CD4-positive, alpha-beta T cell (primary cell): Measurements from ENCODE around the gene FFAR1. TPM values are rescaled to one million over a fixed set of nuclear protein-coding genes. Genes with fewer than 3 reads are reported as not detected.
"Not testable (repeated sequence)": the region's sequence is repeated elsewhere in the genome, so short reads cannot be mapped to it uniquely, and the experiment has no call there.

ENCODE experiments used
- ATAC-seq: fragments of 200-7000 bp; cut with Tn5 transposase; one replicate; pipeline ENCODE4 v1.10.0; 2022; ENCODE audit warnings: mild to moderate bottlenecking; ENCODE audit not compliant: poor library complexity
- CTCF ChIA-PET: fragments of 350-600 bp; sonication (Branson Sonifier 250); formaldehyde crosslinking; loops from one replicate; lab custom pipeline; 2021; ENCODE audit warnings: antibody characterized with exemption, inconsistent platforms; lab: Charles Lee
- POLR2A ChIA-PET: fragments of 350-600 bp; sonication (Branson Sonifier 250); formaldehyde crosslinking; loops from one replicate; lab custom pipeline; 2021; ENCODE audit warnings: antibody characterized with exemption, inconsistent platforms; lab: Charles Lee
- DNase-seq, 14 experiments: peaks; one replicate each; pipeline ENCODE4 v3.0.0-alpha.2; 2013 to 2020; ENCODE audit warnings: mixed read lengths in 2 of 14
- H3K27ac ChIP-seq, 2 donors: one replicate each; pipeline versions ENCODE4 v1.5.1 to v1.7.0; 2013; ENCODE audit warnings: low read length in 2 of 2, low read depth in 1 of 2, mild to moderate bottlenecking in 1 of 2
- H3K27me3 ChIP-seq, 2 experiments: 1 replicate in 1 of 2; 2 replicates in 1 of 2; pipeline versions ENCODE4 v1.6.1 to v1.7.0; 2013; ENCODE audit warnings: low read length in 2 of 2, control low read depth in 1 of 2, mild to moderate bottlenecking in 1 of 2, moderate library complexity in 1 of 2; ENCODE audit not compliant: insufficient read depth in 2 of 2, control insufficient read depth in 1 of 2
- H3K36me3 ChIP-seq: one replicate; pipeline ENCODE4 v1.6.1; 2013; ENCODE audit warnings: low read length, control low read depth; ENCODE audit not compliant: insufficient read depth
- H3K4me1 ChIP-seq: one replicate; pipeline ENCODE4 v1.6.1; 2013; ENCODE audit warnings: low read length, control low read depth; ENCODE audit not compliant: insufficient read depth
- H3K4me3 ChIP-seq: one replicate; pipeline ENCODE4 v1.5.1; 2013; ENCODE audit warnings: mild to moderate bottlenecking, low read length, moderate library complexity
- H3K9me3 ChIP-seq, 2 experiments: 1 replicate in 1 of 2; 2 replicates in 1 of 2; pipeline versions ENCODE4 v1.6.1 to v1.7.0; 2013; ENCODE audit warnings: low read length in 2 of 2, mild to moderate bottlenecking in 2 of 2, control low read depth in 1 of 2, moderate library complexity in 1 of 2; ENCODE audit not compliant: control insufficient read depth in 1 of 2, insufficient read depth in 1 of 2
- H3K27ac Mint-ChIP-seq: one replicate; pipeline ENCODE4 v1.8.0; 2020; ENCODE audit warnings: mixed read lengths
- H3K27me3 Mint-ChIP-seq: one replicate; pipeline ENCODE4 v1.8.0; 2021; ENCODE audit warnings: mixed read lengths
- H3K36me3 Mint-ChIP-seq: one replicate; pipeline ENCODE4 v1.8.0; 2021; ENCODE audit warnings: low read depth, mixed read lengths
- H3K4me1 Mint-ChIP-seq: one replicate; pipeline ENCODE4 v1.8.0; 2021; ENCODE audit warnings: low read depth, mixed read lengths
- H3K4me3 Mint-ChIP-seq: one replicate; pipeline ENCODE4 v1.8.0; 2020; ENCODE audit warnings: mild to moderate bottlenecking, mixed read lengths
- H3K9me3 Mint-ChIP-seq: one replicate; pipeline ENCODE4 v1.8.0; 2020; ENCODE audit warnings: mixed read lengths
- CTCF ChIP-seq: fragments of 200-600 bp; IDR thresholded peaks from one replicate; pipeline ENCODE4 v1.8.0; 2022; ENCODE audit warnings: antibody characterized with exemption, mild to moderate bottlenecking
- intact Hi-C, 2 experiments: fragments of 100-400 bp; cut with DNase I in 1 of 2; cut with micrococcal nuclease in 1 of 2; formaldehyde crosslinking; loops; one replicate each; pipeline versions ENCODE4 v1.15.1 to v1.9.0; 2023 to 2025; cut with DNase I, micrococcal nuclease
- total RNA-seq, 174 experiments: library from RNA in 2 of 174; stranded (reverse) in 2 of 174; gene quantifications; one replicate each; pipeline ENCODE4 v1.2.3 and lab custom pipeline; 2021 to 2026

The FFAR1 gene
- total RNA-seq, 2 experiments from 2014 or later, result not detected

DNA sequence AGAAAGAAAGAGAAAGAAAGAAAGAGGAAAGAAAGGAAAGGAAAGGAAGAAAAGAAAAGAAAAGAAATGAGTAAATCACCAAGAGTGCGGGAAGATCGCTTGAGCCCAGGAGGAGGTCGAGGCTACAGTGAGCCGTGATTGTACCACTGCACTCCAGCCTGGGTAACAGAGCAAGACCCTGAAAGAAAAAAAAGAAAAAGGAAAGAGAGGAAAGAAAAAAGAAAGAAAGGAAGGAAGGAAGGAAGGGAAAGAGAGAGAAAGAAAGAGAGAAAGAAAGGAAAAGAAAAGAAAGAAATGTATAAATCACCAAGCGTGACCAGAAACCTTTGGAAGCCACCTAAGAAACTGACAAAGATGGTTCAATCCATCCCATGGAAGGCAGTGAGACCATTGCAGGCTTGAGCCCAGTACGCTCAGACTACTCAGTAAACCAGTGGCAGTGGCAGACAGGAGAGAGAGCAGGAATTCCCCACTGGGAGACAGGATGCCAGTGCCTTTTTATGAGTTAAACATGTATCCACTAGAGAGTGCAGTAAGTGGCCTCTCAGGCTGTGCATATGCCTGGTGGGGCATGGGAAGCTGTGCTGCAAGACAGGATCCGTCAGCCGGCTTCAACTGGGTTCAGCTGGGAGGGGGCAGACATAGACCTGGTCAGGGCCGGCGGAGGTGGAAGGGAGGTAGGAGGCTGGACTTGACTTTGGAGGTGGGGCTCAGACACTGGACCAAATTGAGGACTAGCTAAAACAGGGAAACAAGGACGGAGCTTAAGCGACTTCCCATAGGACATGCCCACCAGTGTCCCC, 28.0 kb downstream of the FFAR1 start:
- Mint-ChIP-seq H3K36me3 (no peaks in the 10 kb centered on the region), H3K9me3 (peaks cover 5% of the 10 kb centered on the region), H3K4me3 (no peak overlapping the region), H3K27ac (no peak overlapping the region), H3K27me3 (peaks cover 15% of the 10 kb centered on the region), H3K4me1 (no peaks in the 10 kb centered on the region)
- no peak for TF ChIP-seq CTCF
- no peaks in the 10 kb centered on the region for H3K27me3 ChIP-seq
- no peak for ATAC-seq
- no peak overlapping the region for H3K4me3 ChIP-seq
- CTCF ChIA-PET, result no interaction called here
- intact Hi-C loops, result no loop called here
- H3K4me1 ChIP-seq, result no peaks in the 10 kb centered on the region
- POLR2A ChIA-PET, result no interaction called here
- DNase-seq, result no peak
- no peaks in the 10 kb centered on the region for H3K9me3 ChIP-seq
- no peak overlapping the region for H3K27ac ChIP-seq
- no peaks in the 10 kb centered on the region for H3K36me3 ChIP-seq

GRCh38 chr19:35377656-35378055, 30.0 kb downstream of the FFAR1 start:
- ChIA-PET POLR2A (no interaction called here), CTCF (no interaction called here)
- ATAC-seq, result no peak
- Mint-ChIP-seq H3K27ac (no peak overlapping the region), H3K4me1 (no peaks in the 10 kb centered on the region), H3K27me3 (peaks cover 20% of the 10 kb centered on the region), H3K36me3 (no peaks in the 10 kb centered on the region), H3K4me3 (no peak overlapping the region), H3K9me3 (peaks cover 5% of the 10 kb centered on the region)
- Histone ChIP-seq H3K27me3 (no peaks in the 10 kb centered on the region), H3K4me1 (no peaks in the 10 kb centered on the region), H3K27ac (no peak overlapping the region), H3K36me3 (no peaks in the 10 kb centered on the region), H3K9me3 (no peaks in the 10 kb centered on the region), H3K4me3 (no peak overlapping the region)
- intact Hi-C loops, result no loop called here
- TF ChIP-seq CTCF, result no peak
- DNase-seq, result no peak

DNA sequence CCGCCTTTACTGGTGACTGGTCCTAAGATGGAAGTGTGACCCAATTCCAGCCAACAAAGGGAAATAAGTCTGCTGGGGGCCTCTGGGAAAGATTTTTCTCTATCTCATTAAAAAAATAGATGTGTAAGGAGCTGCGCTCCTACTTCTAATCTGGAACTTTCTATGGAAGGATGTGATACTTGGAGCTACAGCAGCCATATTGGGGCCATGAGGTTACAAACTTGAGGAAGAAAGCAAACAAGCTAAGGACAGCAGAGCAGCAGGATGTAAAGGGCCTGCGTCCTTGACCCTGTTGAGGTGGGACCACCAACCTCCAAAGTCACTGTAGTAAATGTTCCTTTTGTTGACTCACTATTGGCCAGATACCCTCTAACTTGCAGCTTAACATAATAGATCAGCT, 30.7 kb downstream of the FFAR1 start:
- ATAC-seq (no peak), DNase-seq (no peak)
- intact Hi-C loops, result no loop called here
- H3K9me3 Mint-ChIP-seq, result peaks cover 5% of the 10 kb centered on the region
- POLR2A ChIA-PET, result no interaction called here
- H3K27ac Mint-ChIP-seq, result no peak overlapping the region
- H3K9me3 ChIP-seq, result no peaks in the 10 kb centered on the region
- no peak for TF ChIP-seq CTCF
- no peak overlapping the region for H3K4me3 ChIP-seq
- H3K4me1 ChIP-seq, result no peaks in the 10 kb centered on the region
- no peaks in the 10 kb centered on the region for H3K36me3 ChIP-seq
- H3K36me3 Mint-ChIP-seq, result no peaks in the 10 kb centered on the region
- no peaks in the 10 kb centered on the region for H3K4me1 Mint-ChIP-seq
- H3K4me3 Mint-ChIP-seq, result no peak overlapping the region
- H3K27me3 ChIP-seq, result no peaks in the 10 kb centered on the region
- H3K27ac ChIP-seq, result no peak overlapping the region
- CTCF ChIA-PET, result no interaction called here
- peaks cover 23% of the 10 kb centered on the region for H3K27me3 Mint-ChIP-seq

GRCh38 chr19:35379545-35379944, 31.8 kb downstream of the FFAR1 start:
- H3K4me3 Mint-ChIP-seq, intact Hi-C loops, H3K4me3 ChIP-seq, CTCF ChIA-PET, H3K27ac Mint-ChIP-seq, ATAC-seq, DNase-seq, H3K27ac ChIP-seq, POLR2A ChIA-PET, H3K36me3 ChIP-seq, H3K27me3 ChIP-seq, H3K4me1 Mint-ChIP-seq, H3K4me1 ChIP-seq, H3K9me3 ChIP-seq, H3K9me3 Mint-ChIP-seq, H3K36me3 Mint-ChIP-seq: not testable (repeated sequence)
- H3K27me3 Mint-ChIP-seq, result peaks cover 20% of the 10 kb centered on the region
